ENCODE results near the gene TUBE1.
"Not testable (repeated sequence)": the region's sequence is repeated elsewhere in the genome, so short reads cannot be mapped to it uniquely, and the experiment has no call there.

The TUBE1 gene

GRCh38 chr6:112061605-112062004 lies 25.7 kb downstream of the TUBE1 start:
- no peak for DNase-seq

GRCh38 chr6:112058243-112059032 lies 28.8 kb downstream of the TUBE1 start:
- DNase-seq = no peak

DNA sequence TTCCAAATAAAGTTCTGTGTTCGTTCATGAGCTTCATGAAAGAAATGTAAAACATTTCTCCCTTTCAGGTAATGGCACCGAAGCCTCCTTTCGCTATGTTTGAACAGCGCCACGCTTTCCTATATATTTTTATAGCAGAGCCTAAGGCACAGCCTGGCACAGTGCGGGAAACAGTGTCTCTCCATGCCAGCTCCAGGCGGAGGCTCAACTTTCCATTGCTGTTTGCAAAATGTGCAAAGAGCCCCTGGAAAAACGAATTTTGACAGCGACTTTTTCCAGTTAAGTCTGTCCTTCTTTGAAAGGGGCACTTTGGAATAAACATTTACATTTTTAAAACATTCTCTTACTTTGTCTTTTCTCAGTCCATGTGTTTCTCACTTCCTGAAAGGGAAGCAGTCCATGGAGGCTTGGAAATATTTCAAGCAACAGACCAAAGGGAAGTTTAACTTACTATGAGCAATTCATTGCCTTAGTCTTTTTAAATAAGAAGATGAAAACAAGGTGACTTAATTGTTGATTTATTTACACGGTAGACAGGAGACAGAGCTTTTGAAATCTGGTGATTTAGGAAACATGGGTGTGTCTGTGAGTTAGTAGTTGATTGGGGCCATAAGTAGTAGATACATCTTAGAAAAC lies 32.6 kb downstream of the TUBE1 start:
- no peak for DNase-seq

- no peak for DNase-seq
Observed at GRCh38 chr6:112054001-112054400, 33.3 kb downstream of the TUBE1 start, which contains the start of gene CCN6. TSS of gene CCN6 (plus strand) at chr6:112054104. CDS start at chr6:112054358, 254 bp downstream.

DNA sequence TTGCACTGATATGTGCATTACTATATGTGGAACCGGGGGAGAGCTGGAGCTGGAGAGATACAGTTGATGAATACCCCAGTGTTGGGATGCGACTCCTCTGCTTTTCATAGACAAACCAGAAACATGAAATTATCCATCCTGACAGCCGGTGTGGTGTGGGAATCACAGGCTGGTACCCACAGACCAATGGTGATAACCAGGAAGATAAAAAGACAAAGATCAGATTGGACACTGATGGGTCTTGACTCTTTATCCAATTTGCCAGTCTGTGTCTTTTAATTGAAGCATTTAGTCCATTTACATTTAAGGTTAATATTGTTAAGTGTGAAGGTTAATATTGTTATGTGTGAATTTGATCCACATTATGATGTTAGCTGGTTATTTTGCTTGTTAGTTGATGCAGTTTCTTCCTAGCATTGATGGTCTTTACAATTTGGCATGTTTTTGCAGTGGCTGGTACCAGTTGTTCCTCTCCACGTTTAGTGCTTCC lies 36.0 kb downstream of the TUBE1 start:
- not testable (repeated sequence) for DNase-seq

GRCh38 chr6:112050429-112050828 lies 36.9 kb downstream of the TUBE1 start:
- no peak for DNase-seq

DNA sequence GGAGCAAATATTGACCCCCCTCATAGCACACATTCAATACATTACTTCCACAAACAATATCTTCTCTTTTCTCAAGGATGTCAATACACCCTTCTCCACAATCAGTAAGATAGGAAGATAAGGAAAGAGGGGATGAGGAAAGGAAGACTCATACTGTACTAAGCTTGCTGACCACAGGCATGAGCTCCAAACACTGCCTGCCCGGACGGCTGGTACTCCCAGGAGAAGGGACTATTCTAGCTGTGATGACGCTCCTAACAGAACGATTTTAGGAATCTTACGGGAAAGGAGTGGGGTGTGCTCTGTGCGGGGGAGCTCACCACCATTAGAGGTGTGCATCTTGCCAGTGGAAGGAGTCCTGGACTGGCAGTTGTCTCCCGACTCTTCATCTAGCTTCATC lies 37.3 kb downstream of the TUBE1 start:
- DNase-seq = no peak

DNA sequence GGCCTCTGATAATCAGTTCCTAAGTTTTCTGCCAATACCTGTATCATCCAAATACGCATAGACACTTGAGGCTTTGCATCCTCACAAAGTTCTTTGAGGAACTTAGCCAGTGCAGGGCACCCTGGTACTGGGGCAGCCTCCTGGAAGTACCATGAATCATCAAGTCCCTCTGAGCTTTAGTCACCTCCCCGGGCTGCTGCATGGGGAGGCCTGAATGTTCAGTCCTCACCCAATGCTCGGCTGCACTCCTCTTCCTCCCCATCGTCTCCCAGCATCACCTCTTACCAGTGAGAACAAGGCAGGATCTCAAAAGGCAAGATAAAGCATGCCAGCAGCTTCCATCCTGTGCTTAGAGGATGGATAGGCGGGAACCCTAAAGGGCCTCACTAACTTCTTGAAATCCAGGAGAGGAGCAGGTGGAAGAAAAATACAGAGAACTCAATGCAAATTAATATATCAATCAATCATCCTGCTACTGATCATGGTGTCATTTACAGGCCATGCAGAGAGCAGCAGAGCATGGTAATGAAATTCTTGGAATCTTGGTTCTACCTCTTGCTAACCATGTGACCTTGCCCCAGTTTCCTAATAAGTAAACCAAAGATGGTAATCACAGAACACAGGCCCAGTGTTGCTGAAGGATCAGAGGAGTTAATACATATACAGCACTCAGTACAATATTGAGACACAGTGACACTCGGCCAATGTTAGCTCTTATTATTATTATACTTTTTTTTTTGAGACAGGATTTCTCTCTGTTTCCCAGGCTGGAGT lies 38.1 kb downstream of the TUBE1 start:
- no peak for DNase-seq

DNA sequence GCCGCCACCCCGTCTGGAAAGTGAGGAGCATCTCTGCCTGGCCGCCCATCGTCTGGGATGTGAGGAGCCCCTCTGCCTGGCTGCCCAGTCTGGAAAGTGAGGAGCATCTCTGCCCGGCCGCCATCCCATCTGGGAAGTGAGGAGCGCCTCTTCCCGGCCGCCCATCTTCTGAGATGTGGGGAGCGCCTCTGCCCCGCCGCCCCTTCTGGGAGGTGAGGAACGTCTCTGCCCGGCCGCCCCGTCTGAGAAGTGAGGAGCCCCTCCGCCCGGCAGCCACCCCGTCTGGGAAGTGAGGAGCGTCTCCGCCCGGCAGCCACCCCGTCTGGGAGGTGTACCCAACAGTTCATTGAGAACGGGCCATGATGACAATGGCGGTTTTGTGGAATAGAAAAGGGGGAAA lies 39.8 kb downstream of the TUBE1 start:
- DNase-seq = not testable (repeated sequence)

DNA sequence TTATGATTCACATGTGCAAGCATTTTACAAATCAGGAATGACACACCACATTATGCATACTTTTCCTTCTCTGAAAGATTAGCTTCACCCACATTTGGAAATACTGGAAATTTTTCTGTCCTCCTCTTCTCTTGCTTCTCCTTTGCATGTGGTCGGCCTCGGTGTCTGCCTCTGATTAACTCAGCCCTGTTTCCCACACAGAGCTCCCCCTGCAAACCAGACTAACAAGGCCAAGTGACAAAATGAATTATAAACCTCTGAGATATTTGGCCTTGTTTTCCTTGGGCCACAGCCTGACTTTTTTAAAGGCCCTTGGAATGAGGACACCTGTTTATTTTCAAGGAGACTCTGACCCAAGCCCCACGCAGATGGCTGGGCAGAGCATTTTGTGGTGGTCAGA lies 42.4 kb downstream of the TUBE1 start:
- no peak for DNase-seq

DNA sequence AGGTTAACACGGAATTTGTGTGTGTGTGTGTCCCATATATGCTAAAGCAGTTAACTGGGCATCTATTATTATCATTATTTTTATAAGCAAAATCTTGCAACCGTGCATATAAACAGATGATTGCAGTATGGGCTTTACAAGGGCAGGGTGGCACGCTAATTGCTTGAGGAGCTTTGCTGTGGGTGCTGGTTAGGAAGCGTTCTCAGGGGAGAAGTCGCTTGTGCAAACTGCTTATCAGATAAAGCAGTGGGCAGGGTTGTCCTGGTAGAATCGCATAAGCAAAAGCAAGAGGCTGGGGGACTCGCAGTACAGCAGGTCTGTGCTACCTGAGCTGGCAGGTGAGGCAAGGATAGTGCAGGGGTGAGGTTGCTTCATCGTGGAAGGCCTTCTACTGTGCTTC lies 43.1 kb downstream of the TUBE1 start:
- DNase-seq = no peak

DNA sequence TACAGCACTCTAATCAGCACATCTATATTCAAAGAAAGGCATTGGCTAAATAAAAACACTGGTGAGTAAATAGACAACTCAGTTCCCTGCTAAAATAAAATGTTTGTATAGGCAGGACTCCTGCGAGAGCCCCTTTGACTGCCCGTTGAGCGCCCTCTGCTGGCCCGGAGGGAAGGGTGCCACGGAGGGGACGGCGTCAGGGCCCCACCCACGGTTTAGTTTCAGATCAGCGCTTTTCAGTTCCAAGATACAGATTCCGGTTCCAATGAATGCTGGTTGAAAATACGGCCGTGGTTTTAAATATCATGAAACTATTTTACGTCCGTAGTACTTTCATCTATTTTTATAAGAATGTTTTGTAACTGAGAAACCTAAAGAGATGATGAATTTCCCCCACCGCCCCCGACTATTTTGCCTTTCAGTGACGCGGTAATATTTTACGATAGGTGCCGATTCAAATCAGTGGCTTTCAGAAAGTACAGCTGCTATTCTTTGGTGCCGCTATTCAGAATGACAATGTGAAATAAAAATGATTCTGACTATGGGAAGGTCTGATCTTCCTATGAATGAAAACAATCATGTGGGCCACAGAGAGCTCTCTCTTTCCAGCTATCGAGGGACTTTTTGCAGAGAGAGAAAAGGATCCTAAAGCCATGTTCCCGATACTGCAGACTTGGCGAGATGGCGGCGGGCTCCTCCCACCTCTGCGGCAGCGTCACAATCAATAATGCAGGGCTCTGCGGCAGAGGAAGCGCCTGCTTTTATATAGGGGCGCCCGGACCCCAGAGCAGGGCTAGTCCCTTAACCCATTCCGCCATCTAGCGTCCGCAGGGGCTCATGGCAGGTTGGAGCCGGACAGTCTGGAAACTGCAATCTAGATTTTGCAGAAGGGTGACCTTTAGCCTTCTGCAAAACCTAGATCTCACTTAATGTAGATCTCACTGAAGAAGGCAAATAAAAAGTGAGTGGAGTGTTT lies 44.0 kb downstream of the TUBE1 start:
- DNase-seq = peak; percentile 97

DNA sequence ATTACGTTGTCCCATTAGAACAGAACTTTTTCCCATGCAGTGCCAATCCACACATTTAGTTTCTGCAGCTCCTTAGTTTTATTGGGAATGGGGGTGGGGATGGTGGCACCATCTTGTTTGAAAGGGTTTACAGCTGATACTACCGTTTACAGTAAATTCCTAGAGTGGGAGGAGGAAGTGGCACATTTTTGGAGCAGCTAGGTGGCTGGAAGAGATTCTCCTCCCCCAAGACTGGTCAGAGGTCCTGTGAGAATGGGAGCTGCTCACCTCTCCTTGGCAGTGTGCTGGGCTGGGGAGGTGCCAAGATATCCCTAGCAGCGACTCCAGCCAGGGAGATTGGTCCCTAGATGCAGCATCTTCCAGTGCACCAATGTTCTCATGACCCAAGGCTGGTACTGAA lies 45.7 kb downstream of the TUBE1 start:
- no peak for DNase-seq

GRCh38 chr6:112040956-112041355 lies 46.3 kb downstream of the TUBE1 start:
- no peak for DNase-seq

- no peak for DNase-seq
Observed at GRCh38 chr6:112039431-112039770, 47.9 kb downstream of the TUBE1 start.

DNA sequence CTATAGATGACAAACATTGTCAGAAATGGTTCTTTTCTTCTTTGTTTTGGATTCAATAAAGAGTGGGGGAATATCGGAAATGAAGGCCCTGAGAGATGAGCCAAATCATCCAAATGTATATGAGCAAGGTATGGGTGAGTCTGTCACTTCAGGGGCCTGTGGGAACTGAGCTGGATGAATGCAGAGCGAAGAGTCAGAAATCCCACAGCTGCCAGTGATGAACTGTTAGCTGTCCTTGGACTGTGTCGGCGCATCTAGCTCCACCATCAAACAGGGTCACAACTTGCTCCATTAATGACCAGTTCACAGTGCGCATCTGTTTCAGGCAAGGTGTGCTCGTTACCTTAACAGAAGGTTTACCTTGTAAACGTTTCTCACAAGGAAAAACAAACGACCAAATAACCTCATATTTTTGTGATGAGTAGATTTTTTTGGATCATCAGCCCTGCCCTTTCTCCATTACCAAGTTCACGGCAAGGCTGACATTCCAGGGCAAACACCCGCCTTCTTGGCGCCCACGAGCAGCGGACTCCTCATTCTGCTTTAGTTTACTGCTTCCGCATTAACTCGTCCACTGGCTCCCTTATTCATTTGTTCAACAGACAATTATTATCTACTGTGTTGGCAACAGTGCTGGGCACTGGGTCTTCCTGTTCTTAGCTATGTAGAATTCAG lies 48.4 kb downstream of the TUBE1 start:
- DNase-seq = no peak

GRCh38 chr6:112038268-112038667 lies 49.0 kb downstream of the TUBE1 start:
- no peak for DNase-seq

GRCh38 chr6:112037783-112038216 lies 49.5 kb downstream of the TUBE1 start:
- DNase-seq = no peak

DNA sequence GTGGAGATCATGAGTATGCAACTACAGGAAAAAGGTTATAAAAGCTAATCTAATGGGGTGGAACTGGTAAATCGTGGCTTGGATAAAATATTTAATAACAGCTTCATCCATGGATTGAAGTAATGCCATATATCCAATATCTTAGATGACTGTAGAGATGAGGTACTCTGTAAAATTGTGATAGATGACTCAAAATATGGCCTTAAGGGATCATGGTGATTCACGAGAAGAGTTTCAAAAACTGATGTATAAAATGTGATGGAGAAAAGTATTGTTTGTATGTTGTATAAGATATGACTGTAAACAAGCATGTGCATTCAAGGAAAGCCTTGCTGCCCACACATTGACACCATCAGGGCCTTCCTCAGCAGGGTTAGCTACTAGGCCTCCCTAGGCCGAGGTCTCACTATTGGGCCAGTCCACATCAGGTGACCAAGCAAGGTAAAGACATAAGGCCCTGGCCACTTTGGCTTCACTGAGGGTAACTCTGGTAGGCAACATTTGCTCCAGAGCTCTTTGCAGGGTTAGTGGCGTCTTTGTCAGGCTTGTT lies 51.1 kb downstream of the TUBE1 start:
- peak; percentile 41 for DNase-seq

DNA sequence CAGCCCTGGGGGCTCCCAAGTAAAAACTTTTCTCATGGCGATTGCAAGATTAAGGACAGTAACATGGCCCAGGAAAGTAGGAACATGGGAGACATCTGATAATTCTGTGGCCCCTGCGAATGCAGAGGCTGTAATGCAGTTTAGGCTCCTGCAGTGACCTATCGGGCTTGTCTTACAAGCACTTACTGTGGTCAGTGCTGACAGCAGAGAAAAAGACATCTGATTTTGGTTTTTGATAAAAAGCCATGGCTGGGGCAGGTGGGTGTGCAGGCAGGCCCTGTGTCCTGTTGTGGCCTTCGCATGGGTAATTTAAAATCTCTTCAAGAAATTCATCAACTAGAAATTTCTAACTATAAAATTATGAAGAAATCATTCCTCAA lies 52.7 kb downstream of the TUBE1 start:
- DNase-seq = no peak

DNA sequence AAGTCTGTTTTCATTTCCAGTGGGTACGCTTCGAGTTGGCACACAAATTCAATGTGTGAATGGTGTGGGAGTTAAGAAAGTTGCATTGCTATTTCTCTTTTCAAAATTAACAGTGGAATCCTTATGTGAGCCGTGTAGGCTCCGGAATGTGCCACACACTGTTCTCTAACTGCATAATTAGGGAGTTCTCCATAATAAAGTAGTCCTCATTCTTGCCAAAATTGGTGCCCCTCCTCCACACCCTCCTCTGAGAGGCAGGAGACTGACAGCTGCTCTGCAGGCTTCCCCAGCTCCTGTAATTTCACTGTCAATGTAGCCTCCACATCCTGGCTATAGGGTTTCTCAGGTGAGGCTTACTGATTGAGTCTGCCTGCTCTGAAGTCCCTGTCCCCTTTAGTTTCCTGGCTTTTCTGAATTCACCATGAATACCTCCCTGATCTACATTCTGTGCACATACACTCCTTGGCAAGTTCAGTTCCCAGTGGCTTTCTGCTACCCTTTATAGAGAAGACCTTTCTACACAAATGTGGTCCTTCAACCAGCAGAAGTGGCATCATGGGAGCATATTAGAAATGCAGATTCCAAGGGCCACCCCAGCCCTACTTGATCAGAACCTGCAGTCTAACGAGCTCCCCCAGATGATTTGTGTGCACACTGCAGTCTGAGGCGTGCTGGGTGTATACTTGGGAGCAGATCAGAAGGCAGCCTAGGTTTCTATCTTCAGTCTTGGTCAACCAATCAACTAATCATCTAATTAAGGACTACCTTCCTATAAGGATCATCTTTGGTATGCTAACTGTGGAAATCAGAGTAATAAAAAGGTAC lies 53.3 kb downstream of the TUBE1 start:
- DNase-seq = no peak
